Spleen (tissue), 7 donors: Measurements from ENCODE around the gene ADH7.

Source experiments
- CTCF ChIP-seq, 11 experiments: fragments of 200-600 bp in 7 of 11; fragments of 450-650 bp in 4 of 11; sonication (generic) in 4 of 11; IDR thresholded peaks in 8 of 11; conservative IDR thresholded peaks in 3 of 11; 1 replicate in 7 of 11; 2 replicates in 4 of 11; pipeline versions ENCODE4 v1.4.0 to v1.8.0; 2016 to 2021; ENCODE audit warnings: antibody characterized with exemption in 11 of 11, inconsistent platforms in 4 of 11, mild to moderate bottlenecking in 1 of 11
- POLR2A ChIP-seq, 3 donors: fragments of 450-650 bp; IDR thresholded peaks; one replicate each; pipeline ENCODE4 v1.5.1; 2017; ENCODE audit warnings: antibody characterized with exemption in 3 of 3, mild to moderate bottlenecking in 1 of 3
- donor health status: DM: no; HTN: no; CAD: no; lungs with moderate emphysema.
- donor health status: DM: no; HTN: no; CAD: no.
- donor health status: DM: no; HTN: no; CAD: no.

DNA sequence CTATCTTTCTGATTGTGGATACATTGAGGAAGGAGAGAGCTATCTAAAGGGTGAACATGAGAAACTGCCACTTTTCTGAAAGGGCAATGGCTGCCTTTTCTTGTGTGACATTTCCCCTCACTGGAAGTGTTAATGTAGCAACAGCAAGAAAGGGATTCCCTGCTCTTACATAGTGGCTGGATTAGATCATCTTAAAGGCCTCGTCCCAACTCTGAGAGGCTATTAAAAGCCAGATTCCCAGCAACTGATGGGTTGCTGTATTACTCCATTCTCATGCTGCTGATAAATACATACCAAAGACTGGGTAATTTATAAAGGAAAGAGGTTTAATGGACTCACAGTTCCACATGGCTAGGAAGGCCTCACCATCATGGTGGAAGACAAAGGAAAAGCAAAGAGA is 33.7 kb upstream of the ADH7 start:
- TF ChIP-seq CTCF (IDR thresholded peaks at IDR 0.05 in 8 of 11, conservative IDR thresholded peaks at IDR 0.05 in 3 of 11) (no peak), POLR2A (IDR thresholded peaks at IDR 0.05) (no peak)
